Neural progenitor cell (in vitro differentiated cells): ENCODE results near the gene AP1AR.
"Not testable (repeated sequence)": the region's sequence is repeated elsewhere in the genome, so short reads cannot be mapped to it uniquely, and the experiment has no call there.

Source experiments
- EZH2phosphoT487 ChIP-seq: fragments of 200-600 bp; sonication (generic); IDR thresholded peaks from 2 replicates; pipeline ENCODE4 v1.6.1; 2017; ENCODE audit warnings: antibody characterized with exemption
- TF ChIP-seq, protein P1 (sequence below): fragments of 200-600 bp; sonication (generic); IDR thresholded peaks from 2 replicates; pipeline ENCODE4 v1.5.1; 2017; ENCODE audit warnings: antibody characterized with exemption, mild to moderate bottlenecking

DNA sequence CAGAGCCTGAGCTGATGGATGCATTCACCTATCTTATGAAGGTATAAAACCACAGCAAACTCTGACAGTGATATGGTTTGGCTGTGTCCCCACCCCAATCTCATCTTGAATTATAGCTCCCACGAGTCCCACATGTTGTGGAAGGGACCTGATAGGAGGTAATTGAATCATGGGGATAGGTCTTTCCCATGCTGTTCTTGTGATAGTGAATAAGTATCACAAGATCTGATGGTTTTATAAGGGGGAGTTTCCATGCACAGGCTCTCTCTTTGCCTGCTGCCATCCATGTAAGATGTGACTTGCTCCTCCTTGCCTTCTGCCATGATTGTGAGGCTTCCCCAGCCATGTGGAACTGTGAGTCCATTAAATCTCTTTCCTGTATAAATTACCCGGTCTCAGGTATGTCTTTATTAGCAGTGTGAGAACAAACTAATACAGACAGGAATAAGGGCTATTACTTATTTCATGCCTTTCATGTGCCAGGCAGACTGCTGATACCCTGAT lies 50.4 kb downstream of the AP1AR start:
- TF ChIP-seq, protein P1, sequence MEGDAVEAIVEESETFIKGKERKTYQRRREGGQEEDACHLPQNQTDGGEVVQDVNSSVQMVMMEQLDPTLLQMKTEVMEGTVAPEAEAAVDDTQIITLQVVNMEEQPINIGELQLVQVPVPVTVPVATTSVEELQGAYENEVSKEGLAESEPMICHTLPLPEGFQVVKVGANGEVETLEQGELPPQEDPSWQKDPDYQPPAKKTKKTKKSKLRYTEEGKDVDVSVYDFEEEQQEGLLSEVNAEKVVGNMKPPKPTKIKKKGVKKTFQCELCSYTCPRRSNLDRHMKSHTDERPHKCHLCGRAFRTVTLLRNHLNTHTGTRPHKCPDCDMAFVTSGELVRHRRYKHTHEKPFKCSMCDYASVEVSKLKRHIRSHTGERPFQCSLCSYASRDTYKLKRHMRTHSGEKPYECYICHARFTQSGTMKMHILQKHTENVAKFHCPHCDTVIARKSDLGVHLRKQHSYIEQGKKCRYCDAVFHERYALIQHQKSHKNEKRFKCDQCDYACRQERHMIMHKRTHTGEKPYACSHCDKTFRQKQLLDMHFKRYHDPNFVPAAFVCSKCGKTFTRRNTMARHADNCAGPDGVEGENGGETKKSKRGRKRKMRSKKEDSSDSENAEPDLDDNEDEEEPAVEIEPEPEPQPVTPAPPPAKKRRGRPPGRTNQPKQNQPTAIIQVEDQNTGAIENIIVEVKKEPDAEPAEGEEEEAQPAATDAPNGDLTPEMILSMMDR = not testable (repeated sequence)
- not testable (repeated sequence) for TF ChIP-seq EZH2phosphoT487
